ENCODE measurements around the gene SAMD4B.
A peak's percentile ranks its signal among the peaks of the same experiment; 100 is the strongest.
"Not testable (repeated sequence)": the region's sequence is repeated elsewhere in the genome, so short reads cannot be mapped to it uniquely, and the experiment has no call there.

Gene SAMD4B

DNA sequence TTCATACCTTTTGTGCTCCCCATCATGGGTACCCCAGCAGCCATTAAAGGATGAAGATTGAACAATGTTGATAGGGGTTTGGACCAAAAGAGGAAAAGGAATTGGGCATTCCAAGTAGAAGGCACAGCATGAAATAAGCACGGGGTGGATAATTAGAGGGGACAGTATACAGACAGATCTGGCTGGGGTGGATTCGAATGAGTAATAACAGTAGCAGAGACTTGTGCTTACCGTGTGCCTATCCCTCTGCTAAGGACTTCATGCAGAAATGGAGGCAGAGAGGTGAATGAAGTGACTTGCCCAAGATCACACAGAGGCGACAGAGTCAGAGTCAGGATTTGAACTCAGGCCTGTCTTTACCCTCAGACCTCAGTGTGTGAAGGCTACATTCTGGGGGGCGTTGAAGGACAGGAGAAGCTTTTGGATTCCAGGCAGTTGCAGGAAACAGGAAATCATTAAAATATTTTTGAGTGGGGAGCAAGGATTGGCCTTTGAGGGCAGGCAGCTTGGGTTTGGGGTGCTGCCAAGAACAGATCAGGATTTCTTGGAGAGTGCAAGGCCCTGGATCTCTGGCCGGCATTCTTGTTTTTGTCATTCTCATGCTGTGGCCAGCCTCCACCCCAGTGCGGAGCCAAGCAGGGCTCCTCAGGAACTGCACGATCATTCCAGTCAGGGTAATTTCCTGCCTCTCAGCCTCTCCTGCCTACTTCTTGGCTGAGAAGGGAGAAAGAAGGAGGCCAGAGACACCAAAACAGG, 30.0 kb downstream of the SAMD4B start:
- no peak for DNase-seq

DNA sequence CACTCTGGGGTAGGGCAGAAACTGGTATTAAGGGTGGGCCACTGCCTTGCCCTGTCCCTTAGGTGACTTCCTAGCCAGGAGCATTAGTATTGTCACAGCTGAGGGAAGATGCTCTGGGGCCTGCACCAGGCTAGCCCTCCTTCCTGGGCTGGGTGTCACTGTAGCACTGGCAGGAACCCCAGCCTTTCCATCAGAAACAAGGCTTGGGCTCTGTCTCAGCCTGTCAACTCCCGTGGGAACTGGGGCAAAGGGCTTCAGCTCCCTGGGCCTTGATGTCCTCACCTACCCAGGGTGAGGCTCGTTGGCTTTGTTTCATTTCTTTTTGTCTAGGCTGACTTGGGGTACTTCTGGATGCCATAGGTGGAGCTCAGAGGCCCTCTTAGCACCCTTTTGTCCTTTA, 30.7 kb downstream of the SAMD4B start:
- DNase-seq, result no peak

DNA sequence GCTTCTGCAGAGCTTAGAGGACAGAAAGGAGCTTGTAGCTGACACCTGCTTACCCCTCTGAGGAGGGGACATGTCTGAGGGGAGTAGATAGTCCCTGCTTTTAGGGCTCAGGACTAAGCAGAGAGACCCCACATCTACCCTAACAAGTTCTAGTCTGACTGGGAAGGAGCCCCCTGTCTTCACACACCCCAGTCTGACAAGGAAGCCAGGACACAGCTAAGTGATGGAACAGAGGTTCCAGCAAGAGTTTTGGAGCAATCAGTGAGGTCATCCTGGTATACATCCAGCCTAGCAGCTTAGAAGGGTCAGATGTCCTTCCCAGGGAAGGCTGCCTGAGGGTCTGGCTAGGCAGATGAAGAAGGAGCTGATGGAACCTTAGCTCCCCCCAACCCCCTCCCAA, 33.7 kb downstream of the SAMD4B start:
- DNase-seq, result no peak

DNA sequence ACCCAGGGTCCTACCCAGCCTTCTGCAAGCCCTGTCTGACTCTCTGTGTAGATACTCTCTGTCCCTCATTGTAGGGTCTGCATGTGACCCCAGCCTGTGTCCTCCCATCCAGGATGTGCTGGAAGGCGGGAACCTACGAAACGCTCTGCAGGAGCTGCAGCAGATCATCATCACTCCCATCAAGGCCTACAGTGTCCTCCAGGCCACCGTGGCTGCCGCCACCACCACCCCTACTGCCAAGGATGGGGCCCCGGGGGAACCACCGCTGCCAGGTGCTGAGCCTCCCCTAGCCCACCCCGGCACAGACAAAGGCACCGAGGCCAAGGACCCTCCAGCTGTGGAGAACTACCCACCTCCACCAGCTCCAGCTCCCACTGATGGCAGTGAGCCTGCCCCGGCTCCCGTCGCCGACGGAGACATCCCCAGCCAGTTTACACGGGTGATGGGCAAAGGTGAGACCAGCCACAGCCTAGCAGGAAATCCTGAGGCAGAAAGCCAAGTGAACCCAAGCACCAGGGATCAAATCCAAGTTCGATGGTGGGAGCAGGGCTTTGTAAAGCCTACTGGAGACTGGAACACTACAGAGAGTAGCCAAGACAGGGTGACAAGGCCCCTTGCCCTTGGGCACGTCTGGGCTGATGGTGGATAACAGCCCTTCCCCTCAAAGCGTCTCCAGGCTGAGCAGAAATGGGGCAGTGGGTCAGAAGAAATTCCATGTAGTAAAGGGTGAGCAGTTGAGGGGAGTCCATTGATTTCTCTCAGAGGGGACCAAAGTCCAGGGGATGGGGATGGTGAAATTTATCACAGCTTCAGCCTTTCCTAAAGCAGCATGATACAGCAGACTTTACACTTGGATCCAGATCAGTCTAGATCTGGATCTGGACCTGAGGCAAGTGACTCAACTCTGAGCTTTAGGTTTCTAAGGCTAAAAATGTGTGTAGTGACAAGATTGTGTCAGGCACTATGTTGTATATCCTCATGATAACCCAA, 35.4 kb downstream of the SAMD4B start:
- DNase-seq, result no peak

DNA sequence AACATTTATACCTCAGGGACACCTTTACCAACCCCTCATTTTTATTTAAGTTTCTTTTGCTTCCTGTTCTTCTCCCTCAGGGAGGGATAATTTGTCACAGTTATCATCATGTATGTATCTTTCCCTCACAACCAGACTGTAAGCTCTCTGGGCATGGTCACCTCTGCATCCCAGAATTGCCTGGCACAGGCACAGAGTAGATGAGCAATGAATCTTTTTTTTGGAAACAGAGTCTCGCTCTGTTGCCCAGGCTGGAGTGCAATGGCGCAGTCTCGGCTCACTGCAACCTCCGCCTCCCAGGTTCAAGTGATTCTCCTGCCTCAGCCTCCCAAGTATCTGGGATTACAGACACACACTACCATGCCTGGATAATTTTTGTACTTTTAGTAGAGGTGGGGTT, 37.1 kb downstream of the SAMD4B start:
- not testable (repeated sequence) for DNase-seq

DNA sequence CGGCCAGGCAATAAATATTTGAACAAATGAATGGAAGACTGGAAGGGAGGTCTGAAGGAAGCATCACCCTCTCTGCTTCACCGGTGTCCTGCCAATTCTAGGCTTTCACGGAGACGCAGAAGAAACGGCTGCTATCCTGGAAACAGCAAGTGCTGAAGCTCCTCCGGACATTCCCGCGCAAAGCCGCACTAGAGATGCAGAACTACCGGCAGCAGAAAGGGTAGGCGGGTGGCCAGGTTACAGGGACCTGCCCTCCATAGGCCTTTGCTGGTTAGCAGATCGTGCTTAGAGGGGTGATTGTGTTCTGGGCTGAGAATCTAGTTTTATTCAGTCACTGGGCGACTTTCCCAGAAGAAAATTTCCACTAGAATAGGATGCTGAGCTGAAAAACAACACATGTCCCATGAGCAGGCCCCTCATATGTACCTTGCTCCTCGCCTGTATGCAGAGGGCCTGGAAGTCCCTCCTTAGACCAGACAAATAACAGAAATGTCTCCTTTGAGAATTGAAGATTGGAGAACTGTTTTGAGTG, 37.7 kb downstream of the SAMD4B start:
- DNase-seq, result no peak

GRCh38 chr19:39380521-39381502, 38.6 kb downstream of the SAMD4B start:
- no peak for DNase-seq

GRCh38 chr19:39381910-39382611, 39.8 kb downstream of the SAMD4B start:
- no peak for DNase-seq

DNA sequence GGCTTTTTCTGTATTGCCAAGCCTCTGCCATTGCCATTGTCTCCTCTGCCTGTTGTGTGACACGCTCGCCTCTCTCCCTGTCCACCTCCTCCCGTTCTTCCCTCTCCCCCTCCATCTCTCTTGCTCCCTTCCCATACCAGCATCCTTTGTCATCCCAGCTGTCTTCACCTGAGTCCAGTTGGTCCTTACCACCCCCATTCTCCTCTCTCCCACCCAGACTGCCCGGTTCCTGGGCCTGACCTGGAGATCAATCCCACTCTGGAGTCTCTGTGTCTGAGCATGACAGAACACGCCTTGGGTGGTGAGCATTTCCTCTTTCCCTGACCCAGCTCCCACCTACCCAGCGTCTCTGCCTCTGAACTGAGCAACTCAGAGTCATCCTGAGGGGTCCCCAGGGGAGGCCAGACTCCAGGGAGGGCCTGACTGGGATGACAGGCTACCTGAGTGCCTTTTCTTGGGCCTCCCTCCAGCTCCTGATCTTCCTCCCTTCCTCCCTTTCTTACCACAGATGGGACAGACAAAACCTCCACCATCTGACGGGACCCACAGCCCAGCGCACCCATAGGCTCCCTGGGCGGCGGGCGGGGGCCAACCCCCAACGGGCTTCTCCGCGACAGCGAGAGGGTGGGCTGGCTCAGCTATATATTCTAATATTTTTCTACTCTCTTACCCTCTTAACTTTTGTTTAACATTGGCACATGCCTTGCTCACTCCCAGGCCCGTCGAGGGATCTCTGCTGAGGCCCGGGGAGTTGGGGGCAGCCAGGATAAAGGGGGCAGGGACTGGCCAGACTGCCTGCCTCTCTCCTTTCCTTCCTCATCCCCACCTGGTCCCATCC, 41.0 kb downstream of the SAMD4B start:
- no peak for DNase-seq

- no peak for DNase-seq
Measured at GRCh38 chr19:39384839-39385568, 42.8 kb downstream of the SAMD4B start.

DNA sequence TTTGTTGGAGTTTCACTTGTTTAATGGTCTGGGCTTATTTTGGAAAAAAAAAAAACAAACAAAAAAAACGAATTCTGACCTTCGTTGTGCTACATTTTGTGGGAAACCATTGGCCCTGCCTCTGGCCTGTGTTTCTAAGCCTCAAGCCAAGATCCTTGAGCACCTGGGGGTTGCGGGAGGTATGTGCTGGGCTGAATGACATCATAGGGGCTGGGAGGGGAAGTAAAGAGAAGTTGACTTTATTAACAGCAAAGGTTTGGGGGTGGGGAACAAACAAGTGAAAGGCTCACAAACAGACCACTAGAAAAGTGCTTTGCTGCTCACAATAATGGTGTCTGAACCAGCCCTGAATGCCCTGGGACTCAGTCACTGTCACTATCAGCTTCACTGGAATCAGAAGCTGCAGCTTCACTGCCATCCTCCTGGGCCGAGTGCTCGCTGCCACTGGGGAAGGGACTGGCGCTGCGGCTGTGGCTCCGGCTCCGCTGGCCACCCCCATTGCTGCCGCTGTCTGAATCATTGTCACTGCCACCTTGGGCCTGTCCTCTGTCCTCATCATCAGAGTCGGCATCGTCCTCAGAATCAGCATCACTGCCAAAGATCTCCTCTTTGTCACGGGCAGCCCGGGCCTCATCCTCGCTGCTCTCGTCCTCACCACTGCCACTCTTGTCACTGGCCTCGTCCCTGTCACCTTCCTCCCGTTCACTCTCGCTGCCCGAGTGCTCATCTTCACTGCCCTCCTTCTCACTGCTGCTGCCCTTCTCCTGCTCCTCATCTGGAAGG, 43.6 kb downstream of the SAMD4B start:
- no peak for DNase-seq

GRCh38 chr19:39386557-39386956, 44.3 kb downstream of the SAMD4B start:
- no peak for DNase-seq

DNA sequence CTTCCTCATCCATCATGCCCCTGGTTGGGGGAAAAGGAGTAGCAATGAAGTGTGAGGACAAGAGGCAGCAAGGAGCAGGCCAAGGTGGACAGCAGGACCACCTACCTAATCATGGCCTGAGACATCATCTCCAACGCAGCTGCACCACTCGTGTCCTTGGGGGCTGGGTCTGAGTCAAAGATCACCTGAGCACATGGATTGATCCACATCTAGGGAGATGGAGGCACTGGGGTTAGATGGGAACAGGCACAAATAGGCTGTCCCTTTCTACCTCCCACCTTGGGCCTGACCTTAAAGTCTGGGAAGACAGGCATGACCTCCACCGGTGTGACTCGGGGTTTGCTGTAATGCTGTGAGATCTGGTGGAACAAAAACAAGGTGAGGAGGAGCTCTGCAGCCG, 46.4 kb downstream of the SAMD4B start:
- no peak for DNase-seq

DNA sequence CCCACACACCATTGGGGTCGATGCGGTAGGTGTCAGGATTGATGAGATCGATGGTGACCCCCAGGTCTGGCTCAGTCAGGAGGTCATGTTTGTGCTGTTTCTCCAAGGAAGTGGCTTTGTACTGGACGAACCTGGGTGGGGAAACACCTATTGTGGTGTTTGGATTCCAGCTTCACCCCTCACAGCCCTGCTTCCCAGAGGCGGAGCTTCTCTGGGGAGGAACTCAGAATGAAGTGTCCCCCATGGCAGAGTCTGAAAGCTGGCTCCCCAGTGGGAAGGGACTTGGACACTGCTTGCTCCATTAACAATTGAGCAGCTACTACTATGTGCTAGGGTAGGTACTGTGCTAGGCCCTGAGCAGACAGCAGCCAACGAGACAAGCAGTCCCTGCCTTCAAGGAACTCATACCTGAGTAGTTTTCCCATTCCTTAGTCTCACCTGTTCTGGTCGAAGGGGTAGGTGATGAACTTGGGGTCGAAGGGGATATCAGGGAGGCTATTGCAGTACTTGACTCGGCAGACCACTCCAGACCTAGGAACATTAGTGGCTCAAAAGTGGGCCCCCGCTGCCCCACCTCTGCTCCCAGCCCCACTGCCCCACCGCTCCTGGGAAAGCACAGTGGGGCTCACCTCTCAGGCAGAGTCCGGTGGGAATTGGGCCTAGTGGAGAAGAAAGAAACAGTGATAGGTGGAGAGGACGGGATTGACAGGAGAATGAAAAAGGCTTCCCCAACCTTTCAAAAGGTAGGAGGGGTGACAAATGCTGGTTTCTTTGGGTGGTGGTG, 47.6 kb downstream of the SAMD4B start:
- no peak for DNase-seq

- peak; percentile 79 for DNase-seq
Measured at GRCh38 chr19:39390451-39390750, 48.2 kb downstream of the SAMD4B start.

DNA sequence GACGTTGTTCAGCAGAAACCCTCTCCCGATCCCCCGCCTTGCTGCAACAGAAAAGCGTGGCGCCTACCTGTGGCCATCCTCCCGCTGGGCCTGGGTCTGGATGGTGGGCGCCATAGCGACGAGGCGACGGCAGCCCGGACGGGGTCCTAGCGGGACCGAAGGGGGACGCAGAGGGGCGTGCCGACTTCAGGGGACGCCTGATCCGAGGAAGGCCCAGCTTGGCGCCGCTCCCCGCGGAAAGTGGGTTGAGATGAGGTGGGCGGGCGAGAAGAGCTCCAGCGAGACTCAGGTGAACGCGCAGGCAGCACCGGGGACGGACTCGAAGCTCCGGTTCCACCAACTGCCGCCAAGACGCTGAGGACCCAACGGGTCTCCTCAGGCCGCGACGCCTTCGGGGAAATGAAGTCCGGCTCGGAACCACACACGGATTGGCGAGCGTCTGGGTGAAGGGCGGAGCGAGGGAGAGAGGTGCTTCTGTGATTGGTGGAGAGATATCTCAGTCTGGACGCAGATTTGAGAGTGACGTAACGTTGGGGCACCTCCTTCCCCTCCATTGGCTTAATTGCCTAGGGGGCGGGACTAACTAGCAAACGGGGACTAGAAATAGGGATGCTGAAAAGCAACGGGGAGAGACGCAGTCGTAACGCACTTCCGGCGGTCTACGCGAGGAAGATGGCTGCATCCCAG, 48.7 kb downstream of the SAMD4B start, which contains the start of the genes MED29 and PAF1:
Gene MED29, plus strand, starts transcription at position 628 of the 687 bp plus-strand sequence. Its CDS starts 45 bp downstream, at position 673.
Gene PAF1, minus strand, starts transcription at position 356 of the 687 bp plus-strand sequence. Its CDS starts 242 bp downstream, at position 114.
- peak; percentile 97 for DNase-seq

Data from stimulated activated CD4-positive, alpha-beta T cell treated with anti-CD3 and anti-CD28 coated beads, Interleukin-4, amount 100 ng/mL, for 24 hours (primary cell).